GM12878 (cell line): ENCODE measurements around the gene ZBTB6. TPM values are rescaled to one million over a fixed set of nuclear protein-coding genes. Genes with fewer than 3 reads are reported as not detected.
A peak's percentile ranks its signal among the peaks of the same experiment; 100 is the strongest.

Experiments
- ATF2 ChIP-seq: IDR thresholded peaks from 2 replicates; pipeline ENCODE4 v1.6.1; 2012; ENCODE audit warnings: low read length, inconsistent platforms
- CEBPB ChIP-seq, 2 experiments: fragments of 150-350 bp in 1 of 2; IDR thresholded peaks; 2 replicates each; pipeline ENCODE4 v1.6.1; 2012 to 2014; ENCODE audit warnings: low read depth in 2 of 2, low read length in 2 of 2, borderline replicate concordance in 1 of 2, inconsistent platforms in 1 of 2
- CTCF ChIP-seq, 3 experiments: IDR thresholded peaks in 2 of 3; conservative IDR thresholded peaks in 1 of 3; 2 replicates each; pipeline ENCODE4 v1.5.1; 2011; ENCODE audit warnings: low read depth in 3 of 3, low read length in 3 of 3, mild to moderate bottlenecking in 3 of 3, control low read depth in 2 of 3, moderate library complexity in 2 of 3, inconsistent platforms in 1 of 3, mixed read lengths in 1 of 3; ENCODE audit not compliant: control insufficient read depth in 2 of 3, insufficient read depth in 1 of 3; ENCODE audit errors: extremely low read depth in 1 of 3
- E4F1 ChIP-seq: fragments of 450-650 bp; IDR thresholded peaks from 2 replicates; pipeline ENCODE4 v1.6.1; 2018; ENCODE audit warnings: borderline replicate concordance, mild to moderate bottlenecking; ENCODE audit not compliant: partially characterized antibody
- GABPA ChIP-seq: IDR thresholded peaks from 2 replicates; pipeline ENCODE4 v1.6.1; 2014; ENCODE audit warnings: antibody characterized with exemption, low read depth, mild to moderate bottlenecking, inconsistent platforms
- MTA2 ChIP-seq: fragments of 450-650 bp; IDR thresholded peaks from 2 replicates; pipeline ENCODE4 v1.6.1; 2016; ENCODE audit warnings: low read depth, mild to moderate bottlenecking, moderate library complexity
- TARDBP ChIP-seq: IDR thresholded peaks from 2 replicates; pipeline ENCODE4 v1.6.1; 2016; ENCODE audit warnings: borderline replicate concordance
- ZNF24 ChIP-seq: fragments of 450-650 bp; IDR thresholded peaks from 2 replicates; pipeline ENCODE4 v1.6.1; 2017; ENCODE audit warnings: antibody characterized with exemption, mild to moderate bottlenecking
- polyA plus RNA-seq, 11 experiments: library from polyadenylated mRNA; depleted of rRNA in 4 of 11; unstranded in 6 of 11; stranded (reverse) in 5 of 11; fragments of >200 nt; fragmentation: Nextera tagmentation in 4 of 11; fragmentation: Illumina TruSeq in 1 of 11; extraction: Ambion mirVana in 4 of 11; extraction: Trizol in 1 of 11; gene quantifications; 1 replicate in 1 of 11; 2 replicates in 10 of 11; pipeline versions ENCODE4 v1.2.1 to v1.2.3, GENCODE V29; 2011 to 2016; ENCODE audit warnings: inconsistent platforms in 2 of 11, missing spikeins in 2 of 11, low read depth in 1 of 11
- total RNA-seq, 4 experiments: library from RNA; depleted of rRNA in 3 of 4; stranded (reverse); fragments of >200 nt in 3 of 4; fragmentation: Illumina TruSeq in 1 of 4; extraction: Trizol in 1 of 4; gene quantifications; 2 replicates each; pipeline versions ENCODE4 v1.2.1 to v1.2.3, GENCODE V29; 2013 to 2021

Gene ZBTB6
- total and polyA plus RNA-seq, 10 of the 15 experiments (the other 5 are each of a cell fraction or from before 2014, with no cell fraction given): 1.7 to 11.5 (median 7.0) TPM

GRCh38 chr9:122931226-122932121 lies 18.4 kb upstream of the ZBTB6 start, which contains the start of gene ZBTB26 (continued):
- peak; percentile 62 for TF ChIP-seq E4F1
- TF ChIP-seq CEBPB (IDR thresholded peaks at IDR 0.05; ENCODE audit: borderline replicate concordance in 1 of 2, low read depth in 2 of 2, low read length in 2 of 2): no peak
- no peak; the same call in 1 of the 2 replicates for TF ChIP-seq TARDBP
- TF ChIP-seq GABPA: peak; percentile 97
- TF ChIP-seq CTCF (IDR thresholded peaks at IDR 0.05 in 2 of 3, conservative IDR thresholded peaks at IDR 0.05 in 1 of 3; ENCODE audit: control insufficient read depth in 2 of 3, extremely low read depth in 1 of 3, insufficient read depth in 1 of 3, low read depth in 3 of 3, low read length in 3 of 3): no peak
- peak; percentile 27; the same call in 1 of the 2 replicates for TF ChIP-seq MTA2
- TF ChIP-seq ATF2: no peak
- no peak for TF ChIP-seq ZNF24
- TF ChIP-seq, all 136 proteins: peak for 54
